ENCODE data around the gene TRIM67.

DNA sequence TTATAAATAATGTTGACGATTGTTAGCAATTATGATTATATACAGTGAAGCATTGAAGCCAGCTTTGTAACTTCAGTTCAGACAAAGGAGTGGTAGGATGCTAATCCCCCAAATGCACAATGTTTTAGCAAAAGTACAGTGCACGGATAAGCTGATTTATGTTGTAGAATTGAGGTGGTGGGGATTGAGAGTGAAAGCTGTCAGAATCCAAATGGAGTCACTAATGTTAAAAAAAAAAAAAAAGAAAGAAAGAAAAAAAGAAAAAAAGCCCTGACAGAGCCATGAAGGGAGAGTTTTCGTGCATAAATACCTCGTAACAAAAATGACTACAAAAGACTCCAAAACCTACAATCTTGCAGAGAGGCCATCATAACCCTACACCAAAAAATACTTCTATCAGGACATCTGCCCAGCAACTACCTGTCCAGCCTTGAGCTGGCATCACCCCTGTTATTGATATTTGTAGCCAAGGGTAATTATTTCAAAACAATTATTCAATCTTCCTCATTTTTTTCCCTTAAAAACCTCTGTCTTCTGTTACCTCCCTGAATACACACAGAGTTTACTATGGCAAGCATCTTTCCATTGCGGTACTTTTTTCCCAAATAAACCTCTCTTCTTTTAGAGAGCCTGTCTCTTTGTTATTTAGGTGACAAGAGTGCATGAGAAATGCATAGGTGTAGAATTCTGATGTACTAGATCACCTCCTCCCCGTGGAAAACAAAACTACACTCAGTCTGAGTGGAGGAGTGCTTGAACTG is 2.5 kb upstream of the TRIM67 start:
- TF ChIP-seq, protein P1, sequence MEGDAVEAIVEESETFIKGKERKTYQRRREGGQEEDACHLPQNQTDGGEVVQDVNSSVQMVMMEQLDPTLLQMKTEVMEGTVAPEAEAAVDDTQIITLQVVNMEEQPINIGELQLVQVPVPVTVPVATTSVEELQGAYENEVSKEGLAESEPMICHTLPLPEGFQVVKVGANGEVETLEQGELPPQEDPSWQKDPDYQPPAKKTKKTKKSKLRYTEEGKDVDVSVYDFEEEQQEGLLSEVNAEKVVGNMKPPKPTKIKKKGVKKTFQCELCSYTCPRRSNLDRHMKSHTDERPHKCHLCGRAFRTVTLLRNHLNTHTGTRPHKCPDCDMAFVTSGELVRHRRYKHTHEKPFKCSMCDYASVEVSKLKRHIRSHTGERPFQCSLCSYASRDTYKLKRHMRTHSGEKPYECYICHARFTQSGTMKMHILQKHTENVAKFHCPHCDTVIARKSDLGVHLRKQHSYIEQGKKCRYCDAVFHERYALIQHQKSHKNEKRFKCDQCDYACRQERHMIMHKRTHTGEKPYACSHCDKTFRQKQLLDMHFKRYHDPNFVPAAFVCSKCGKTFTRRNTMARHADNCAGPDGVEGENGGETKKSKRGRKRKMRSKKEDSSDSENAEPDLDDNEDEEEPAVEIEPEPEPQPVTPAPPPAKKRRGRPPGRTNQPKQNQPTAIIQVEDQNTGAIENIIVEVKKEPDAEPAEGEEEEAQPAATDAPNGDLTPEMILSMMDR (IDR thresholded peaks at IDR 0.05 in 8 of 11, conservative IDR thresholded peaks at IDR 0.05 in 3 of 11), result no peak
- no peak for TF ChIP-seq POLR2A (IDR thresholded peaks at IDR 0.05)
- TF ChIP-seq POLR2AphosphoS5 (IDR thresholded peaks at IDR 0.05), result no peak
